ENCODE data around the gene WDHD1. TPM values are rescaled to one million over a fixed set of nuclear protein-coding genes. Genes with fewer than 3 reads are reported as not detected.
"Not testable (repeated sequence)": the region's sequence is repeated elsewhere in the genome, so short reads cannot be mapped to it uniquely, and the experiment has no call there.

The WDHD1 gene, protein sequence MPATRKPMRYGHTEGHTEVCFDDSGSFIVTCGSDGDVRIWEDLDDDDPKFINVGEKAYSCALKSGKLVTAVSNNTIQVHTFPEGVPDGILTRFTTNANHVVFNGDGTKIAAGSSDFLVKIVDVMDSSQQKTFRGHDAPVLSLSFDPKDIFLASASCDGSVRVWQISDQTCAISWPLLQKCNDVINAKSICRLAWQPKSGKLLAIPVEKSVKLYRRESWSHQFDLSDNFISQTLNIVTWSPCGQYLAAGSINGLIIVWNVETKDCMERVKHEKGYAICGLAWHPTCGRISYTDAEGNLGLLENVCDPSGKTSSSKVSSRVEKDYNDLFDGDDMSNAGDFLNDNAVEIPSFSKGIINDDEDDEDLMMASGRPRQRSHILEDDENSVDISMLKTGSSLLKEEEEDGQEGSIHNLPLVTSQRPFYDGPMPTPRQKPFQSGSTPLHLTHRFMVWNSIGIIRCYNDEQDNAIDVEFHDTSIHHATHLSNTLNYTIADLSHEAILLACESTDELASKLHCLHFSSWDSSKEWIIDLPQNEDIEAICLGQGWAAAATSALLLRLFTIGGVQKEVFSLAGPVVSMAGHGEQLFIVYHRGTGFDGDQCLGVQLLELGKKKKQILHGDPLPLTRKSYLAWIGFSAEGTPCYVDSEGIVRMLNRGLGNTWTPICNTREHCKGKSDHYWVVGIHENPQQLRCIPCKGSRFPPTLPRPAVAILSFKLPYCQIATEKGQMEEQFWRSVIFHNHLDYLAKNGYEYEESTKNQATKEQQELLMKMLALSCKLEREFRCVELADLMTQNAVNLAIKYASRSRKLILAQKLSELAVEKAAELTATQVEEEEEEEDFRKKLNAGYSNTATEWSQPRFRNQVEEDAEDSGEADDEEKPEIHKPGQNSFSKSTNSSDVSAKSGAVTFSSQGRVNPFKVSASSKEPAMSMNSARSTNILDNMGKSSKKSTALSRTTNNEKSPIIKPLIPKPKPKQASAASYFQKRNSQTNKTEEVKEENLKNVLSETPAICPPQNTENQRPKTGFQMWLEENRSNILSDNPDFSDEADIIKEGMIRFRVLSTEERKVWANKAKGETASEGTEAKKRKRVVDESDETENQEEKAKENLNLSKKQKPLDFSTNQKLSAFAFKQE
- total RNA-seq (2014; rRNA removed; shearing (Covaris generic)) = 13.3 and 14.6 TPM in 2 replicates

DNA sequence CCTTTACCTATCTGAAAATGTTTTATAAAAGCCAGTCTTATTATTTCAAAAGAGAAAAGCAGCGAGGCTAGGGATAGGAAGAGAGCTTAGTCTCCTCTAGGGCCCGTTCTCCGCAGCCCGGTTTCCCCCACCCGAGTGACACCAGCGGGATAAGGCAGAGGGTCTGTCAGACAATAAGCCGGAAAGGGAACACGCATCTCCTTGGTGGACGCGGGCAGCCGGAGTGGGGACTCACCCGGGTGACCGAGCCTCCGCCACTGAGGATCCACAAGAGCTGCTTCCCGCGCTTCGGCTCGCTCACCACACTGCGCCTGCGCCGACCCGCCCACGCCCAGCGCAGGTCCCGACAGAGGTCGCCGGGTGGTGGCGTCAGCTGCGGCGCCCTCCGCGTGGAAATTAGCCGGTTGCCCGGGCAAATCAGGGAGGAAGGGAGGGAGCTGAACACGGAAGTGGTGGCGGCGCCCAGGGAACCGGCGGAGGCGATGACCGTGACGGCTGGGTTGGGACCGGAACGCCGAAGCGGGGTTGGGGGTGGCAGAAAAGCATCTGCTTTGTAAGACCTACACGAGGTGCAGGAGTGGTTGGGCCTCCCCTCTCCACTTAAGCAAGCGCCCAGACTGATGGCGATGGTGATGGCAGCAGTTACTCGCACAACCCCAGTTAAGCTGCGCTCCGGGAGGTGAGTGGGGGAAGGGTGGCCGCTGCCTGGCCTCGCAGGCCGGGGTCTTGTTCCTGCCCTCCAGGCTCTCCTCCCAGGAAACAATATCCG is at the start of gene WDHD1, which contains the start of gene SOCS4:
TSS of gene WDHD1 (minus strand) at position 307 of the 769 bp plus-strand sequence. CDS start 312 bp downstream, outside the sequence.
TSS of gene SOCS4 (plus strand) at position 444 of the 769 bp plus-strand sequence. CDS start 15,806 bp downstream, outside the sequence.
- peak; percentile 72 for DNase-seq (ENCODE audit: low spot score)

DNA sequence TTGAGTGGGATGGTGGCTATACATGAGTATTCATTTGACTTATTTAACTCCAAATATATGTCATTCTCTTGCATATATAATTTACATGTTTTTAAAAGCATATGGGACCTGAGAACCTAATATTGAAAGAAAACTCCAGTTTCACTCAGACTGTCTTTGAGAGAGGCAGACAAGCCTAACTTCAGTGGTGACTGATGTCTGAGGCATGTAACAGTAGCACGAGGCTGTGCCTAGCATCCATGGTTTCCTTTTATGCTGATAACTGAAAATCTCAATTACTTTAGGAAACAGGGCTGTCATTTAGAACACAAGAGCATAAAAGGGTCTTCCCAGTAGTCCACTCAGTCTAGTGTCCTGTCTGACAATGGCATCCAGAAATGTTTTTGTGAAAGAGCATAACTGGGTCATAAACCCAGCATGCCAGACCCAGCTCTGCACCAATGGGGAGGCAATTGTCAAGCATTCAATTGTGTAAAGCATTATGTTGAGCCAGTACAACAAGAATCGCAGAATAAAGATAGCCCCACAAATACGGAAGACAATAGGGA is 48.8 kb upstream of the WDHD1 start:
- no peak for DNase-seq (ENCODE audit: low spot score)

GRCh38 chr14:55074662-55075061 is 47.8 kb upstream of the WDHD1 start:
- no peak for DNase-seq (ENCODE audit: low spot score)

DNA sequence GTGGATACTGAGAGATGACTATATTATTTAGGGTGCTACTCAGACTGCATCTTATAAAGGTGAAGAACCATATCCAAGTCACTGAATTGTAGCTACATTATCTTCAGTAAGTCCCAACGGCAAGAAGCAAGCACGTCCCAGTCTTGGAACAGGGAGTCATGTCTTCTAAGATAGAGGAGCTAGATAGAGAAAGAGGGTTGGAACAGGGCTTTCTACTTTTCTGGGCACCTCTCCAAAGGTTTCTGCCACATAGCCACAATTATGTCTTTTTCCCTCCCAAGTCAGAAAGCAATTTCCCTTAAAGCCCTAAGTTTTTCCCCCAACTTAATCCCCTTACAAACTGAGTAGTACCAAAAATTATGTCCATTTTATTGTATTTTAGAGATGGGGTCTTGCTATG is 47.0 kb upstream of the WDHD1 start:
- DNase-seq (ENCODE audit: low spot score) = peak; percentile 52

DNA sequence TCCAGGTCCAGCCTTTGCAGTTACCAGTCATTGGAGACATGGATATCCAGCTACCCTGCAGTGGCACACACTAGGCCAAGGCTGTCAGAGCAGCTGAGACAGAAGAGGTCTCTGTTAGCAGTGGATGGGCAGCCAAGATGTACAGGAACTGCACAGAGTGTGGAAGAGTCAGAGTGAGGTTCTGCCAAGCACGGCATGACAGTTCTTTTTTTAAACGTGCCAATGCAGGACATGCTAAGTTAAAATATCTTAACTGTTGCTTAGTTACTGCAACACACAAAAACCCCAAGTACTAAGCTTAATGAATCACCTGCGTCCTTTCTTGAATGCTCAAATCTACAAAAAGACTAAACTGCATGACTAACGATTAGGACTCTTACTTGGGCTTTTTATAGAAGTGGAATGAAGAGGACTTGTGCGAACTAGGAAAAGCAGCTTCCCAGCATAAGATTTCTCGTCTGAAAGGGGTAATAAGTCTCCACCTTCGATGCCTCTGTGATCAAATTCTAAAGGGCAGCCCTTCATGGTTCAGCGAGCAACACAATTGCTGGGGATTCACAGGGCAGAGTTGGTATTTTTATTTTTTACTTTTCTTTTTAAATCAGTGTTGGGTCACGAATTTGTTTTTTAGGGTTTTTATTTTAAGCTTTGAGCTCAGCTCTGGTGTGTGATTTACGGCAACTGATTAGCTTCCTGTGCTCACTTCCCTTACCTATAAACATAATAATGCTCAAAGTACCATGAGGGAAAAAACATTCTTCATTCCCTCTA is 45.2 kb upstream of the WDHD1 start:
- peak; percentile 77 for DNase-seq (ENCODE audit: low spot score)

- peak; percentile 58 for DNase-seq (ENCODE audit: low spot score)
These were observed 44.1 kb upstream of the WDHD1 start for GRCh38 chr14:55070981-55071411.

- no peak for DNase-seq (ENCODE audit: low spot score)
These were observed 39.3 kb upstream of the WDHD1 start for GRCh38 chr14:55066223-55066622.

- DNase-seq (ENCODE audit: low spot score) = no peak
These were observed 38.5 kb upstream of the WDHD1 start for GRCh38 chr14:55065411-55065810.

- not testable (repeated sequence) for DNase-seq (ENCODE audit: low spot score)
These were observed 38.0 kb upstream of the WDHD1 start for GRCh38 chr14:55064896-55065295.

DNA sequence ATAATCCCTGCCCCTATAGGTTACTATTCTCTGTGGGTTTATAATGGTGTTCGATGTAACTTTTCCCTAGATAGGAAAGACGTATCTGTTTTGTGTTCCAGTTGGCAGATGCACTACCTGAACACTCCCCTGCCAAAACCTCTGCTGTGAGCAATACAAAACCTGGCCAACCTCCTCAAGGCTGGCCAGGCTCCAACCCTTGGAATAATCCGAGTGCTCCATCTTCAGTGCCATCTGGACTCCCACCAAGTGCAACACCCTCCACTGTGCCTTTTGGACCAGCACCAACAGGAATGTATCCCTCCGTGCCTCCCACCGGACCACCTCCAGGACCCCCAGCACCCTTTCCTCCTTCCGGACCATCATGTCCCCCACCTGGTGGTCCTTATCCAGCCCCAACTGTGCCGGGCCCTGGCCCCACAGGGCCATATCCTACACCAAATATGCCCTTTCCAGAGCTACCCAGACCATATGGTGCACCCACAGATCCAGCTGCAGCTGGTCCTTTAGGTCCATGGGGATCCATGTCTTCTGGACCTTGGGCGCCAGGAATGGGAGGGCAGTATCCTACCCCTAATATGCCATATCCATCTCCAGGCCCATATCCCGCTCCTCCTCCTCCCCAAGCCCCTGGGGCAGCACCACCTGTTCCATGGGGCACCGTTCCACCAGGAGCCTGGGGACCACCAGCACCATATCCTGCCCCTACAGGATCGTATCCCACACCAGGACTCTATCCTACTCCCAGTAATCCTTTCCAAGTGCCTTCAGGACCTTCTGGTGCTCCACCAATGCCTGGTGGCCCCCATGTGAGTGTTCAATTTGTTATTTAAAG is 35.8 kb upstream of the WDHD1 start:
- DNase-seq (ENCODE audit: low spot score) = no peak

DNA sequence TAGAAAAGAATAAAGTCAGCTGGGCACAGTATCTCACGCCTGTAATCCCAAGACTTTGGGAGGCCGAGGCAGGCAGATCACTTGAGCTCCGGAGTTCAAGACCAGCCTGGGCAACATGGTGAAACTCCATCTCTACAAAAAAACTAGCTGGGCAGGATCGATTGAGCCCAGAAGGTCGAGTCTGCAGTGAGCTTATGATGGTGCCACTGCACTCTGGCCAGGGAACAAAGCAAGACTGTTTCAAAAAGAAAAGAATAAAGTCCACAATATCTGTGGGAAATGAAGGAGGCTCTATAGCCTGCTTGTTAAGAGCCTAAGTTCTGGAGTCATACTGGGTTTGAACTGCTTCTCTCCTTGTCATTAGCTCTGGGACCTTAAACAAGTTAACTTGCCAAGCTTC is 32.4 kb upstream of the WDHD1 start:
- no peak for DNase-seq (ENCODE audit: low spot score)

GRCh38 chr14:55057919-55058318 is 31.0 kb upstream of the WDHD1 start:
- no peak for DNase-seq (ENCODE audit: low spot score)

- DNase-seq (ENCODE audit: low spot score) = no peak
These were observed 27.2 kb upstream of the WDHD1 start for GRCh38 chr14:55054098-55054497.

DNA sequence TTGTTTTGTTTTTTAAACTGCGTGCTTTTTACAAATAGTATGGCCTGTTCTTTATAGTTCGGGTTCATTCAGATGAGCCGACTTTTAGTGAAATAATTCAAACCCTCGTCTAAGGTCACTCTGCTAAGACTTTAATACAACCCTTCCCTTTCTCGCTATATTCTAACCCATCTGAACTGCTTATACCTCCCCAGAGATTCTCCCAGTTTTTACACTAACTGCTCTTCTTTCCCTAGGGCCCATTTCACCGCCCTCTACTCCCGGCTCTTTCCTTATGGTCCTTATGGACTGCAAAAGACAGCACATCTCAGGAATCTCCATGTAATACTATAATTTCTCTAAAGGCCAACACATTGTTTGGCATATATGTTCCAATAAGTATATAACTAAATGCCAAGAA is 26.6 kb upstream of the WDHD1 start:
- DNase-seq (ENCODE audit: low spot score) = no peak

DNA sequence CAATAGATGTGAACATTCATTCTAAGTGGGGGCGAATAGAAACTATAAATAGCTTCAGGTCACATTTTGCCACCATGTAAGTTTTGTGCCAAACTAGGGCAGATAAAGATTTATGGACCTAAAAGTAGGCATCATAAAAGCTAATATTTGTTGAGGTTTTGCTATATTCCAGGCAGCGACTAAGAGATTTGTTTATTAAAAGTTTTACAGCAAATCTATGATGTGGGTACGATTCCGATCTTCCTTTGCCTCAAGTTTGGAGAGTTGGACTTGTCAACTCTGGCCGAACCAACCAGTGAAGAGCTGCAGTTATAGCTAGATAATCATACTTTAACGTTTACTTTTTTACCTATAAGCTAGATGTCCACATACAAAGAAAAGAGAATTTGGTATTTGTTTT is 26.1 kb upstream of the WDHD1 start:
- DNase-seq (ENCODE audit: low spot score) = no peak

- DNase-seq (ENCODE audit: low spot score) = no peak
These were observed 25.5 kb upstream of the WDHD1 start for GRCh38 chr14:55052269-55052930.

DNA sequence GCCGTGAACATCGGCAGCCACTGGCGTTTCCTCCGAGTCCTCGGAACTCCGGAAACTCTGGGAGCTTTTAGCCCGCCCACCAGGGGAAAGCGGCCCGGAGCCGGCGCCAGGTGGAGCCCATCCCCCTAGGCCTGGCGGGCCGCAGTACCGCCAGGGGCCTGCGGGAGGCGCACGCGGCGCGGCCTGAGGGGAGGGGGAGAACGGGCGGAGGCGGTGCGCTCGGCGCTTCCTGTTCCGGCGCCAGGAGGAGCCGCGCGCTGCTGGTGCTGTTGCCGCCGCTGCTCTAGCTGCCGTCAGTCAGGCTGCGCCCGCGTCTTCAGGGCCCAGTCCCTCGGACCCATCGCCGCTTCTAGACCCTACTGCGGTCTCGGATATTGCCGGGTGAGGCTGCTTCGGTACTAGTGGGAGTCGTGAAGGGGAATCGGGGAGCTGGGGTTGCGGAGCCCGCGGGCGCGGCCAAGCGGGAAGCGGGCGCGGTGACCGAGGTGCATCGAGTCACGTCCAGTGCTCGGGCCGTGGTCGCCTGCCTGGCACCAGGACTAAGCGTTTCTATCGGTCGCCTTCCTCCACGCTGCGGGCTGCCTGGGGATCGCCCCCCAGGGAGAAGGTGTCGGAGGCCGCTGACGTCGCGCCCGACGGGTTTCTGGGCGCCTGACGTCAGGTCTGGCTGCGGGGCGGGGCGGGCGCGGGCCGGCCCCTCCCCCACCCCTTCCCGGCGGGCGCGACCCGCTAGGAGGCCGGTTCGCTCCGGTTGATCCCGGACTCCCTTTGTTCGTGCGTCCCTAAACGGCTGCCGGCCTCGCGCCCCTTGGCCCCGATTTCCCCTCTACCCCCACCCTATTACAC is 24.7 kb upstream of the WDHD1 start, which contains the start of gene MAPK1IP1L:
TSS of gene MAPK1IP1L (plus strand) at position 225 of the 846 bp plus-strand sequence. CDS start 10,037 bp downstream, outside the sequence.
- peak; percentile 72 for DNase-seq (ENCODE audit: low spot score)

GRCh38 chr14:55051165-55051422 is 24.2 kb upstream of the WDHD1 start:
- no peak for DNase-seq (ENCODE audit: low spot score)
